HCT116 (cell line): Measurements from ENCODE around the gene ANKRD55. TPM values are rescaled to one million over a fixed set of nuclear protein-coding genes. Genes with fewer than 3 reads are reported as not detected.

Experiments
- ATAC-seq: fragments of 200-7000 bp; cut with Tn5 transposase; 2 replicates; pipeline ENCODE4 v1.9.1; 2020; ENCODE audit warnings: mild to moderate bottlenecking, moderate library complexity
- BruUV-seq: library from RNA; stranded (reverse); fragments of 400-500 nt; replicated peaks from 2 replicates; lab custom pipeline; 2021; lab: Mats Ljungman, UMichigan
- CTCF ChIA-PET: fragments of 300-600 bp; sonication (Branson Sonifier 250); formaldehyde crosslinking; loops from one replicate; lab custom pipeline; 2021; ENCODE audit warnings: antibody characterized with exemption; lab: Charles Lee
- POLR2A ChIA-PET: fragments of 300-600, 350-600 bp; sonication (Branson Sonifier 250); formaldehyde crosslinking; loops from one replicate; lab custom pipeline; 2021; ENCODE audit warnings: antibody characterized with exemption; lab: Charles Lee
- RAD21 ChIA-PET, 2 experiments: fragments of 300-600 bp; sonication (Branson Sonifier 250); formaldehyde crosslinking; loops; one replicate each; lab custom pipeline; 2023; ENCODE audit warnings: low total read pairs in 2 of 2; ENCODE audit not compliant: uncharacterized antibody in 2 of 2, unreplicated experiment in 2 of 2, low non-redundant PET in 1 of 2; lab: Charles Lee
- DNase-seq: peaks from one replicate; pipeline ENCODE4 v3.0.0-alpha.2; 2010; ENCODE audit warnings: low read depth, low spot score
- H2AFZ ChIP-seq: fragments of 200-600 bp; shearing (Covaris generic), sonication (generic); 2 replicates; pipeline ENCODE4 v1.6.1; 2017; ENCODE audit warnings: low read depth, mixed run types, mixed read lengths, antibody characterized with exemption, low read length; ENCODE audit not compliant: poor library complexity, severe bottlenecking
- H3K27ac ChIP-seq: 2 replicates; pipeline ENCODE4 v1.5.1; 2012; ENCODE audit warnings: low read depth, low read length
- H3K27me3 ChIP-seq: fragments of 200-600 bp; sonication (generic); 2 replicates; pipeline ENCODE4 v1.6.1; 2016; ENCODE audit warnings: mixed run types, low read length, mixed read lengths; ENCODE audit not compliant: insufficient read depth
- H3K36me3 ChIP-seq, 2 experiments: fragments of 200-500 bp in 1 of 2; fragments of 200-600 bp in 1 of 2; sonication (Bioruptor generic) in 1 of 2; sonication (generic) in 1 of 2; 2 replicates each; pipeline versions ENCODE4 v1.5.1 to v1.6.1; 2014 to 2016; ENCODE audit warnings: low read length in 2 of 2, inconsistent platforms in 1 of 2, mixed read lengths in 1 of 2, mixed run types in 1 of 2; ENCODE audit not compliant: insufficient read depth in 2 of 2, control insufficient read depth in 1 of 2
- H3K4me1 ChIP-seq, 2 experiments: fragments of 200-600 bp in 1 of 2; sonication (generic) in 1 of 2; 2 replicates each; pipeline versions ENCODE4 v1.5.1 to v1.6.1; 2012 to 2017; ENCODE audit warnings: low read length in 2 of 2, inconsistent platforms in 1 of 2, mild to moderate bottlenecking in 1 of 2, mixed read lengths in 1 of 2, mixed run types in 1 of 2, moderate library complexity in 1 of 2; ENCODE audit not compliant: insufficient read depth in 2 of 2, control insufficient read depth in 1 of 2
- H3K4me2 ChIP-seq: fragments of 200-600 bp; sonication (generic); 2 replicates; pipeline ENCODE4 v1.6.1; 2017; ENCODE audit warnings: mixed run types, low read length, mixed read lengths
- H3K4me3 ChIP-seq, 2 experiments: fragments of 200-600 bp in 1 of 2; sonication (generic) in 1 of 2; replicated peaks in 1 of 2; 2 replicates each; pipeline ENCODE4 v1.5.1; 2011 to 2016; ENCODE audit warnings: low read length in 2 of 2, control low read depth in 1 of 2, low read depth in 1 of 2, mild to moderate bottlenecking in 1 of 2, mixed read lengths in 1 of 2, mixed run types in 1 of 2
- H3K79me2 ChIP-seq: fragments of 200-600 bp; sonication (generic); 2 replicates; pipeline ENCODE4 v1.6.1; 2017; ENCODE audit warnings: mild to moderate bottlenecking, mixed run types, low read length, moderate library complexity, mixed read lengths; ENCODE audit not compliant: insufficient read depth
- H3K9ac ChIP-seq: fragments of 200-600 bp; sonication (generic); 2 replicates; pipeline ENCODE4 v1.6.1; 2016; ENCODE audit warnings: low read length, mixed read lengths
- H3K9me2 ChIP-seq: fragments of 200-600 bp; sonication (generic), shearing (Covaris generic); 2 replicates; pipeline ENCODE4 v1.6.1; 2017; ENCODE audit warnings: mixed run types, mild to moderate bottlenecking, moderate library complexity; ENCODE audit not compliant: insufficient read depth
- H3K9me3 ChIP-seq, 2 experiments: fragments of 200-500 bp in 1 of 2; fragments of 200-600 bp in 1 of 2; sonication (Bioruptor generic) in 1 of 2; sonication (generic) in 1 of 2; 2 replicates each; pipeline ENCODE4 v1.6.1; 2014 to 2017; ENCODE audit warnings: low read length in 2 of 2, mixed read lengths in 2 of 2, inconsistent platforms in 1 of 2, low read depth in 1 of 2, mild to moderate bottlenecking in 1 of 2, mixed run types in 1 of 2, moderate library complexity in 1 of 2; ENCODE audit not compliant: control insufficient read depth in 1 of 2, insufficient read depth in 1 of 2
- H4K20me1 ChIP-seq: fragments of 200-600 bp; sonication (generic), shearing (Covaris generic); 2 replicates; pipeline ENCODE4 v1.6.1; 2017; ENCODE audit warnings: mixed run types, mild to moderate bottlenecking, moderate library complexity; ENCODE audit not compliant: insufficient read depth
- CEBPB ChIP-seq: IDR thresholded peaks from 2 replicates; pipeline ENCODE4 v1.6.1; 2012; ENCODE audit warnings: low read depth
- EGR1 ChIP-seq: IDR thresholded peaks from 2 replicates; pipeline ENCODE4 v1.6.1; 2012; ENCODE audit warnings: low read depth
- EZH2 ChIP-seq: fragments of 200-600 bp; sonication (generic); IDR thresholded peaks from 2 replicates; pipeline ENCODE4 v1.6.1; 2017; ENCODE audit warnings: antibody characterized with exemption, mixed run types
- JUND ChIP-seq: IDR thresholded peaks from 2 replicates; pipeline ENCODE4 v1.6.1; 2012
- SP1 ChIP-seq: IDR thresholded peaks from 2 replicates; pipeline ENCODE4 v1.6.1; 2012; ENCODE audit warnings: low read depth
- SRF ChIP-seq: IDR thresholded peaks from 2 replicates; pipeline ENCODE4 v1.6.1; 2012; ENCODE audit warnings: low read depth
- intact Hi-C: fragments of 100-400 bp; cut with micrococcal nuclease; formaldehyde crosslinking; loops from 2 replicates; pipeline ENCODE4 v1.10.0; 2022
- total RNA-seq: library from RNA; stranded (reverse); gene quantifications from one replicate; pipeline ENCODE4 v1.2.1, GENCODE V29; 2021; ENCODE audit not compliant: unreplicated experiment
- TF ChIP-seq, protein P1 (sequence below): IDR thresholded peaks from 2 replicates; pipeline ENCODE4 v1.6.1; 2012; ENCODE audit warnings: low read depth

Gene ANKRD55
- total RNA-seq, 1 experiment from 2014 or later, result not detected

DNA sequence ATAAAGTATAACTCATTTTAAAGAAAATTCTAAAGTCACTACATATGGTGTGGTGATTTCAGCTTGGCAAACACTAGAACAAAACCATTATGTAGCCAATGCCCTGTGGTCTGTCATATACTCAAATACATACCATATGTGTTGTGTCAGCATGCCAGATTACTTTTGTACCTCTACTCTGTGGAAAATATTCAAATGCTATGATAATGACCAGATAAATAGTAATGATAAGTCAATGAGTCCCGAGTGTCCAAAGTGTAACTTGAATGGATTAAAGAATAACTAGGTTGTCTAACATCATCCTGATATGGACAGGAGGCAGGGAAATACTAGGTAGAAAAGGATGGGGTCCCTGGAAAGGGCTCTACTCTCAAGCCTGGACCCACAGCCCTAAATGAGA, 180.4 kb downstream of the ANKRD55 start:
- intact Hi-C loops, result no loop called here

More for the DNA sequence above, 180.4 kb downstream of the ANKRD55 start:
- no peak overlapping the region for H3K27ac ChIP-seq
- H4K20me1 ChIP-seq, result no peaks in the 10 kb centered on the region
- no peaks in the 10 kb centered on the region for H3K79me2 ChIP-seq
- no peaks in the 10 kb centered on the region for H3K27me3 ChIP-seq
- ATAC-seq (no peak), DNase-seq (no peak)
- peaks cover 1 to 2% of the 10 kb centered on the region in 2 experiments; a peak in 3 of 4 replicates for H3K4me1 ChIP-seq
- ChIA-PET CTCF (no interaction called here), POLR2A (no interaction called here), RAD21 (no interaction called here)
- H3K9ac ChIP-seq, result no peak overlapping the region
- H3K4me2 ChIP-seq, result no peak overlapping the region
- no TSS peak for BruUV-seq
- no peak for TF ChIP-seq SP1
- TF ChIP-seq CEBPB, result no peak
- TF ChIP-seq, protein P1, sequence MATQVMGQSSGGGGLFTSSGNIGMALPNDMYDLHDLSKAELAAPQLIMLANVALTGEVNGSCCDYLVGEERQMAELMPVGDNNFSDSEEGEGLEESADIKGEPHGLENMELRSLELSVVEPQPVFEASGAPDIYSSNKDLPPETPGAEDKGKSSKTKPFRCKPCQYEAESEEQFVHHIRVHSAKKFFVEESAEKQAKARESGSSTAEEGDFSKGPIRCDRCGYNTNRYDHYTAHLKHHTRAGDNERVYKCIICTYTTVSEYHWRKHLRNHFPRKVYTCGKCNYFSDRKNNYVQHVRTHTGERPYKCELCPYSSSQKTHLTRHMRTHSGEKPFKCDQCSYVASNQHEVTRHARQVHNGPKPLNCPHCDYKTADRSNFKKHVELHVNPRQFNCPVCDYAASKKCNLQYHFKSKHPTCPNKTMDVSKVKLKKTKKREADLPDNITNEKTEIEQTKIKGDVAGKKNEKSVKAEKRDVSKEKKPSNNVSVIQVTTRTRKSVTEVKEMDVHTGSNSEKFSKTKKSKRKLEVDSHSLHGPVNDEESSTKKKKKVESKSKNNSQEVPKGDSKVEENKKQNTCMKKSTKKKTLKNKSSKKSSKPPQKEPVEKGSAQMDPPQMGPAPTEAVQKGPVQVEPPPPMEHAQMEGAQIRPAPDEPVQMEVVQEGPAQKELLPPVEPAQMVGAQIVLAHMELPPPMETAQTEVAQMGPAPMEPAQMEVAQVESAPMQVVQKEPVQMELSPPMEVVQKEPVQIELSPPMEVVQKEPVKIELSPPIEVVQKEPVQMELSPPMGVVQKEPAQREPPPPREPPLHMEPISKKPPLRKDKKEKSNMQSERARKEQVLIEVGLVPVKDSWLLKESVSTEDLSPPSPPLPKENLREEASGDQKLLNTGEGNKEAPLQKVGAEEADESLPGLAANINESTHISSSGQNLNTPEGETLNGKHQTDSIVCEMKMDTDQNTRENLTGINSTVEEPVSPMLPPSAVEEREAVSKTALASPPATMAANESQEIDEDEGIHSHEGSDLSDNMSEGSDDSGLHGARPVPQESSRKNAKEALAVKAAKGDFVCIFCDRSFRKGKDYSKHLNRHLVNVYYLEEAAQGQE, result no peak
- TF ChIP-seq SRF, result no peak
- TF ChIP-seq EZH2, result no peak
- TF ChIP-seq JUND, result no peak
- no peak for TF ChIP-seq EGR1
- H3K9me2 ChIP-seq, result no peaks in the 10 kb centered on the region
- H3K36me3 ChIP-seq, result no peaks in the 10 kb centered on the region
- H2AFZ ChIP-seq, result no peak overlapping the region
- no peaks in the 10 kb centered on the region; a peak in 1 of 4 replicates for H3K9me3 ChIP-seq
- no peak overlapping the region for H3K4me3 ChIP-seq
